ENCODE data around the gene LTB.

DNA sequence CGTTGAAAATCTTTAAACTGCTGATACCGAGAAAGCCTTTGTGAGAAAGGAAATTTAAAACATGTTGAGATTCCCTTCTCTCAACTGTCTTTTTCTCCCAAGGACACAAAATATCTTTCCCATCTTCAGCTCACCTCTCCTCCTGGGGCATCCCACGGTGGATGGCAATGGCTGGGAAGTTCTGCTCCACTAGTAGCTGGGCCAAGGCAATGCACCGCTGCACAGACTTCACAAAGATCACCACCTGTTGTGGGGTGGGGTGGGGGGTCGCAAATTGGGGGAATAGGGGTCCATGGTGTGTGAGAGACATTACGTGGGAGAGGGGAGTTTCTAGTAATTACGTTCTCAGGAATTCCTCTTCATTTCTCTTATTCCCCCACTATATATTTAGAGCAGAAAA lies 51.1 kb downstream of the LTB start:
- TF ChIP-seq EZH2 (IDR thresholded peaks at IDR 0.05; ENCODE audit: borderline replicate concordance, low read depth, low read length) (no peak), POLR2AphosphoS5 (IDR thresholded peaks at IDR 0.05; ENCODE audit: control insufficient read depth, insufficient read depth, low read depth, low read length) (peak; percentile 22; the same call in 1 of the 2 replicates), ZNF23 (CRISPR knock-in tag; IDR thresholded peaks at IDR 0.05) (no peak), ZNF282 (CRISPR knock-in tag; IDR thresholded peaks at IDR 0.05) (no peak), MTF1 (CRISPR knock-in tag; IDR thresholded peaks at IDR 0.05; ENCODE audit: borderline replicate concordance) (no peak)

Data from K562 (cell line).